Suprapubic skin (tissue), 4 donors: ENCODE results near the gene PRR23E. TPM values are rescaled to one million over a fixed set of nuclear protein-coding genes. Genes with fewer than 3 reads are reported as not detected.

Experiments
- DNase-seq, 2 donors: peaks; one replicate each; pipeline ENCODE4 v3.0.0-alpha.2; 2019; ENCODE audit warnings: low spot score in 2 of 2
- H3K27ac ChIP-seq: fragments of 200-600 bp; sonication (generic); one replicate; pipeline ENCODE4 v1.5.1; 2019
- H3K27me3 ChIP-seq: fragments of 200-600 bp; sonication (generic); one replicate; pipeline ENCODE4 v1.5.1; 2019
- H3K36me3 ChIP-seq: fragments of 200-600 bp; sonication (generic); one replicate; pipeline ENCODE4 v1.5.1; 2019
- H3K4me1 ChIP-seq: fragments of 200-600 bp; sonication (generic); one replicate; pipeline ENCODE4 v1.5.1; 2019
- H3K4me3 ChIP-seq: fragments of 200-600 bp; sonication (generic); one replicate; pipeline ENCODE4 v1.5.1; 2019; ENCODE audit warnings: mild to moderate bottlenecking
- H3K9me3 ChIP-seq: fragments of 200-600 bp; sonication (generic); one replicate; pipeline ENCODE4 v1.5.1; 2019
- CTCF ChIP-seq, 2 donors: fragments of 200-600 bp in 1 of 2; fragments of 450-650 bp in 1 of 2; sonication (generic) in 1 of 2; IDR thresholded peaks; one replicate each; pipeline ENCODE4 v1.5.1; 2016 to 2019; ENCODE audit warnings: antibody characterized with exemption in 2 of 2, mild to moderate bottlenecking in 1 of 2, moderate library complexity in 1 of 2
- EP300 ChIP-seq: sonication (generic); formaldehyde crosslinking; IDR thresholded peaks from one replicate; pipeline ENCODE4 v1.6.1; 2017; ENCODE audit warnings: antibody characterized with exemption
- POLR2A ChIP-seq, 2 donors: fragments of 450-650 bp; IDR thresholded peaks; one replicate each; pipeline ENCODE4 v1.6.1; 2017; ENCODE audit warnings: antibody characterized with exemption in 2 of 2, mild to moderate bottlenecking in 2 of 2, moderate library complexity in 2 of 2
- POLR2AphosphoS5 ChIP-seq, 3 donors: sonication (generic); formaldehyde crosslinking; IDR thresholded peaks; one replicate each; pipeline ENCODE4 v1.6.1; 2017; ENCODE audit warnings: antibody characterized with exemption in 3 of 3
- WGBS: methylation state at CpG from one replicate; pipeline ENCODE4 v1.1.5; 2018; 5-methylcytosine and 5-hydroxymethylcytosine counted together
- total RNA-seq, 4 donors: library from RNA; depleted of rRNA; stranded (reverse); fragments of >200 nt; gene quantifications; one replicate each; pipeline ENCODE4 v1.1.0, GENCODE V29; 2016

The PRR23E gene
- total RNA-seq, 4 donors from 2014 or later: not detected

DNA sequence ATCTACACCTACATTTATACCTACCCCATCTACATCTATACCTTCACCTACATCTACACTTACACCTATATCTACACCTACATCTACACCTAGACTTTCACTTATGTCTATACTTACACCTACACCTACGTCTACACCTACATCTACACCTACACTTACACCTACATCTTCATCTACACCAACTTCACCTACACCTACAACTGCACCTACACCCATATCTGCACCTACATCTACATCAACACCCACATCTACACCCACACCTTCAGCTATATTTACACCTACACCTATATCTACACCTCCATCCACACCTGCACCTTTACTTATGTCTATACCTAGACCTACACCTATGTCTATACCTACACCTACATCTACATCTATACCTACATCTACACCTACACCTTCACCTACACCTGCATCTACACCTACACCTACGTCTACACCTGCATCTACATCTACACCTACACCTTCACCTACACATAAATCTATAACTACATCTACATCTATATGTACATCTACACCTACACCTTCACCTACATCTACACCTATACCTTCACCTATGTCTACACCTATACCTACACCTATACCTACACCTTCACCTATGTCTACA lies 30.9 kb upstream of the PRR23E start:
- Histone ChIP-seq H3K4me3 (no peak overlapping the region), H3K27ac (no peak overlapping the region), H3K9me3 (no peaks in the 10 kb centered on the region), H3K4me1 (no peaks in the 10 kb centered on the region), H3K36me3 (no peaks in the 10 kb centered on the region), H3K27me3 (peaks cover 27% of the 10 kb centered on the region)
- WGBS: 92% methylated on average over 2 of the region's 2 CpGs
- DNase-seq: no peak
- TF ChIP-seq POLR2A (IDR thresholded peaks at IDR 0.05) (no peak), CTCF (IDR thresholded peaks at IDR 0.05) (no peak), POLR2AphosphoS5 (IDR thresholded peaks at IDR 0.05) (no peak)

DNA sequence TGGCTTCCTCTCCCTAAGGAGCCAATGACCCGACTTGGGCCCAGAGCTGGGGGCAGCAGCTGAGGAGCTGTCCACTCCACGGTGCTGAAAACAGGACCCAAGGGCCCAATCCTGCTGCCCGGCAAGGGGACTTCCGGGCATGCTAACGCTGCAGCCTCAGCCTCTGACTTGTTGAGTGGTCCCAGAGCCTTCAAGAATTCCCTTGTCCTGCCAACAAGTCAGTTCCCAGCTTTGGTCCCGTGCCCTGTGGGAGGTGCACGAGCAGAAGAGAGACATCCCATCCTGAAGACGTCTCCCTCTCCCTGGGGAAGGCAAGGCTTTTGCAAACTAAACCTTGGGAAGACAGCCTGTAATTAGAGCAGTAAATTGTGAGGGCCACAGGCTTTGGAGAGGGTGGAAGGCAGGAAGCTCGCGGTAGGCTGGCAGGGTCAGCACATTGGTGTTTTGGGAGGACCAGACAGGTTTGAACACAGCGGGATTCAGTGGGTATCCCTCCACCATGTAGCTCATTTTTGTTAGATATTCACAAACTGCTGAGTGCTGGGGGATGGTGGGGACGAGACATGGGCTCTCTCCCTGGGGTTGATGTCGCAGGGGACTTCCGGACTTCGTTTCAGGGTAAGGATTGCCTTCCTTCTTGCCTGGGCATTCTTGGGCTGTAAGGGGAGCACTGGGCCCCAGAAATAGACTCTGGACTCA lies 29.8 kb upstream of the PRR23E start:
- WGBS: 31% methylated on average over 15 of the region's 15 CpGs
- Histone ChIP-seq H3K4me1 (no peaks in the 10 kb centered on the region), H3K4me3 (no peak overlapping the region), H3K27me3 (peaks cover 22% of the 10 kb centered on the region), H3K27ac (no peak overlapping the region), H3K9me3 (no peaks in the 10 kb centered on the region), H3K36me3 (no peaks in the 10 kb centered on the region)
- TF ChIP-seq CTCF (IDR thresholded peaks at IDR 0.05): no peak
- DNase-seq: peak in 1 of 2 donors; percentile 29

GRCh38 chr3:127164615-127165014 lies 28.3 kb upstream of the PRR23E start:
- Histone ChIP-seq H3K36me3 (no peaks in the 10 kb centered on the region), H3K27ac (no peak overlapping the region), H3K4me3 (no peak overlapping the region), H3K27me3 (peaks cover 19% of the 10 kb centered on the region), H3K9me3 (no peaks in the 10 kb centered on the region), H3K4me1 (no peaks in the 10 kb centered on the region)
- no peak for TF ChIP-seq CTCF (IDR thresholded peaks at IDR 0.05)
- TF ChIP-seq POLR2A (IDR thresholded peaks at IDR 0.05): no peak
- TF ChIP-seq EP300: no peak
- TF ChIP-seq POLR2AphosphoS5 (IDR thresholded peaks at IDR 0.05): no peak
- 83% methylated on average over 5 of the region's 5 CpGs for whole genome bisulfite sequencing
- DNase-seq: no peak

DNA sequence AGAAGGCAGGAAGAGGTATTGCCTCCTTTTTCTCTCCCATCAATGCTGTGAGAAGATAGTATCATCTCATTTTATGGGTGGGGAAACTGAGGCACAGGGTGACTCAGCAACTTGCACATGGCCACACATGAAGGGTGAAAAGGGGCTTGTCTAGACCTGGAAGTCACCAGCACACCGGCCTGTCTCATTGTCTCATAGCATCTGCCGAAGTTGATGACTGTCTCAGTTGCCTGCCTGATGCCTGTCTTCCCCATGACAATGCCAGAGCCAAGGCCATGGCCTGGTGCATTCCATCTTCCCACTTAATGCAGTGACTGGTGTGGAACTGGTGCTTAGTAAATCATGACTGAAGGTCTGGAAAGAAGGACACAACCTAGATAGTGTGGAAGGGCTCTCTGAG lies 27.9 kb upstream of the PRR23E start:
- 92% methylated on average over 2 of the region's 2 CpGs for WGBS
- H3K4me3 ChIP-seq: no peak overlapping the region
- TF ChIP-seq POLR2AphosphoS5 (IDR thresholded peaks at IDR 0.05): no peak
- no peak for TF ChIP-seq EP300
- no peak for TF ChIP-seq POLR2A (IDR thresholded peaks at IDR 0.05)
- no peak for TF ChIP-seq CTCF (IDR thresholded peaks at IDR 0.05)
- DNase-seq: no peak
- no peaks in the 10 kb centered on the region for H3K9me3 ChIP-seq
- H3K27me3 ChIP-seq: peaks cover 22% of the 10 kb centered on the region
- H3K4me1 ChIP-seq: no peaks in the 10 kb centered on the region
- no peaks in the 10 kb centered on the region for H3K36me3 ChIP-seq
- no peak overlapping the region for H3K27ac ChIP-seq

GRCh38 chr3:127165694-127166485 lies 27.0 kb upstream of the PRR23E start:
- WGBS: 57% methylated on average over 5 of the region's 5 CpGs
- DNase-seq: no peak
- Histone ChIP-seq H3K27ac (no peak overlapping the region), H3K9me3 (no peaks in the 10 kb centered on the region), H3K4me1 (no peaks in the 10 kb centered on the region), H3K27me3 (peaks cover 25% of the 10 kb centered on the region), H3K36me3 (no peaks in the 10 kb centered on the region), H3K4me3 (no peak overlapping the region)
- no peak for TF ChIP-seq CTCF (IDR thresholded peaks at IDR 0.05)
